Calu3 (cell line): ENCODE measurements around the gene ARHGAP24. TPM values are rescaled to one million over a fixed set of nuclear protein-coding genes. Genes with fewer than 3 reads are reported as not detected.

ENCODE experiments used
- BruUV-seq: library from RNA; stranded (reverse); fragments of 400-500 nt; replicated peaks from 2 replicates; lab custom pipeline; 2021; lab: Mats Ljungman, UMichigan
- CTCF ChIA-PET: fragments of 300-600 bp; sonication (Branson Sonifier 250); formaldehyde crosslinking; loops from one replicate; lab custom pipeline; 2022; ENCODE audit warnings: antibody characterized with exemption; lab: Charles Lee
- DNase-seq: peaks from one replicate; pipeline ENCODE4 v3.0.0; 2022
- H3K27ac Mint-ChIP-seq: one replicate; pipeline ENCODE4 v1.8.0; 2022; ENCODE audit warnings: mixed read lengths; ENCODE audit not compliant: unreplicated experiment
- H3K27me3 Mint-ChIP-seq: one replicate; pipeline ENCODE4 v1.8.0; 2022; ENCODE audit warnings: mixed read lengths; ENCODE audit not compliant: unreplicated experiment
- H3K36me3 Mint-ChIP-seq: one replicate; pipeline ENCODE4 v1.8.0; 2022; ENCODE audit warnings: mild to moderate bottlenecking, moderate library complexity, mixed read lengths; ENCODE audit not compliant: insufficient read depth, unreplicated experiment
- H3K4me1 Mint-ChIP-seq: one replicate; pipeline ENCODE4 v1.8.0; 2022; ENCODE audit warnings: mild to moderate bottlenecking, low read depth, mixed read lengths; ENCODE audit not compliant: unreplicated experiment
- H3K4me3 Mint-ChIP-seq: one replicate; pipeline ENCODE4 v1.8.0; 2022; ENCODE audit warnings: mild to moderate bottlenecking, low read depth, moderate library complexity, mixed read lengths; ENCODE audit not compliant: unreplicated experiment
- H3K9me3 Mint-ChIP-seq: one replicate; pipeline ENCODE4 v1.8.0; 2022; ENCODE audit warnings: low read depth, mixed read lengths; ENCODE audit not compliant: unreplicated experiment
- intact Hi-C: fragments of 100-400 bp; cut with micrococcal nuclease; formaldehyde crosslinking; loops from one replicate; pipeline ENCODE4 v1.10.0; 2022; ENCODE audit not compliant: unreplicated experiment
- total RNA-seq: library from RNA; stranded (reverse); gene quantifications from 2 replicates; pipeline ENCODE4 v1.2.3, GENCODE V29; 2022
- TF ChIP-seq, protein P1 (sequence below): fragments of 200-600 bp; IDR thresholded peaks from one replicate; pipeline ENCODE4 v1.8.0; 2022; ENCODE audit warnings: antibody characterized with exemption; ENCODE audit not compliant: unreplicated experiment

ARHGAP24 gene
- total RNA-seq, 1 experiment from 2014 or later, result 10.2 TPM

GRCh38 chr4:86026720-86027119 is 551.8 kb downstream of the ARHGAP24 start:
- no peaks in the 10 kb centered on the region for H3K9me3 Mint-ChIP-seq
- no peaks in the 10 kb centered on the region for H3K4me1 Mint-ChIP-seq
- BruUV-seq, result no TSS peak
- TF ChIP-seq, protein P1, sequence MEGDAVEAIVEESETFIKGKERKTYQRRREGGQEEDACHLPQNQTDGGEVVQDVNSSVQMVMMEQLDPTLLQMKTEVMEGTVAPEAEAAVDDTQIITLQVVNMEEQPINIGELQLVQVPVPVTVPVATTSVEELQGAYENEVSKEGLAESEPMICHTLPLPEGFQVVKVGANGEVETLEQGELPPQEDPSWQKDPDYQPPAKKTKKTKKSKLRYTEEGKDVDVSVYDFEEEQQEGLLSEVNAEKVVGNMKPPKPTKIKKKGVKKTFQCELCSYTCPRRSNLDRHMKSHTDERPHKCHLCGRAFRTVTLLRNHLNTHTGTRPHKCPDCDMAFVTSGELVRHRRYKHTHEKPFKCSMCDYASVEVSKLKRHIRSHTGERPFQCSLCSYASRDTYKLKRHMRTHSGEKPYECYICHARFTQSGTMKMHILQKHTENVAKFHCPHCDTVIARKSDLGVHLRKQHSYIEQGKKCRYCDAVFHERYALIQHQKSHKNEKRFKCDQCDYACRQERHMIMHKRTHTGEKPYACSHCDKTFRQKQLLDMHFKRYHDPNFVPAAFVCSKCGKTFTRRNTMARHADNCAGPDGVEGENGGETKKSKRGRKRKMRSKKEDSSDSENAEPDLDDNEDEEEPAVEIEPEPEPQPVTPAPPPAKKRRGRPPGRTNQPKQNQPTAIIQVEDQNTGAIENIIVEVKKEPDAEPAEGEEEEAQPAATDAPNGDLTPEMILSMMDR, result no peak
- H3K4me3 Mint-ChIP-seq, result no peak overlapping the region
- no peak overlapping the region for H3K27ac Mint-ChIP-seq
- DNase-seq, result no peak
- CTCF ChIA-PET, result no interaction called here
- no peaks in the 10 kb centered on the region for H3K36me3 Mint-ChIP-seq
- intact Hi-C loops, result no loop called here
- no peaks in the 10 kb centered on the region for H3K27me3 Mint-ChIP-seq

DNA sequence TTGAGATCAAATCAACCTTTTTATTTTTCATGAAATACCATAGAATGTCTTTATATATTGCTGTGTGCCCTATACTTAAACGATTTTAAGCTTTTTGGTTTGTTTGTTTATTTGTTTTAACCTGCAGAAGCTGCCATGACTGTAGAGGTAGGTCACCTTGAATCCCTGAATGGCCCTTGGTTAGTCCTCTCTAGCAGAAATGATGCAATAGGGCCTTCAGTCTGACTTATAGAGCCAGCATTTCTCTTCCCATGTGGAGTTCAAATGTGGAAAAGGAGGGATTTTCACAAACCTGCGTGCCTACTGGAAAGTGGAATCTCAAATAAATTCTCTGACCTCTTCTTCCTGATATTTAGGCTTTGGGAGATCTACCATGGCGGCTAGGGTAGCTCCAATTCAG is 557.0 kb downstream of the ARHGAP24 start:
- Mint-ChIP-seq H3K4me3 (no peak overlapping the region), H3K27me3 (no peaks in the 10 kb centered on the region), H3K9me3 (no peaks in the 10 kb centered on the region), H3K4me1 (no peaks in the 10 kb centered on the region), H3K36me3 (no peaks in the 10 kb centered on the region), H3K27ac (no peak overlapping the region)
- no peak for DNase-seq
- intact Hi-C loops, result no loop called here
- BruUV-seq, result no TSS peak
- TF ChIP-seq, protein P1, result no peak
- CTCF ChIA-PET, result interaction anchor here (0.6 kb wide), 1 partner anchor 218 kb away, joined by 3 read pairs; no protein-coding TSS in a partner anchor

GRCh38 chr4:86032476-86033022 is 557.6 kb downstream of the ARHGAP24 start:
- Mint-ChIP-seq H3K4me1 (no peaks in the 10 kb centered on the region), H3K36me3 (no peaks in the 10 kb centered on the region), H3K27me3 (no peaks in the 10 kb centered on the region), H3K27ac (no peak overlapping the region), H3K9me3 (no peaks in the 10 kb centered on the region), H3K4me3 (no peak overlapping the region)
- CTCF ChIA-PET, result no interaction called here
- TF ChIP-seq, protein P1, result no peak
- DNase-seq, result no peak
- no TSS peak for BruUV-seq
- intact Hi-C loops, result no loop called here

DNA sequence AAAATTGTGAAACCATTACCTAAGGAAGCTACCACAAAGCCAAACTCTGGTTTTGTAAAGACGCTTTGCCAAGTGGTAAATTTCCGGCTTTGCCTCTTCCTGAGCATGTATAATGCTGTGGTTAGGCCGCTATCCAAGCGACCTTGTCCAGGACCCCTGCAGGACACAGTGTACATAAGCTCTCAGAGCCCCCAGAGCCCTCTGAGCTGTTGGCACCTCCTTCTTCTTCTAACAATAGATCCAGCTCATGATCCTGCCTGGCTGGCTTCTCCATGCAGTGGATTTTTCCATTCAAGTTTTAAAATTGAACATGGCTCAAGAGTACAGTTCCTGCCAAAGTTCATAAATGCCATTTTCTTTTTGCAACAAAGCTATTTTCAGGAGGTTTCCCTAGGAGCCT is 558.2 kb downstream of the ARHGAP24 start:
- no peak overlapping the region for H3K4me3 Mint-ChIP-seq
- CTCF ChIA-PET, result no interaction called here
- TF ChIP-seq, protein P1, result no peak
- no peak for DNase-seq
- no peaks in the 10 kb centered on the region for H3K4me1 Mint-ChIP-seq
- no peaks in the 10 kb centered on the region for H3K36me3 Mint-ChIP-seq
- no peak overlapping the region for H3K27ac Mint-ChIP-seq
- no peaks in the 10 kb centered on the region for H3K9me3 Mint-ChIP-seq
- intact Hi-C loops, result no loop called here
- BruUV-seq, result no TSS peak
- no peaks in the 10 kb centered on the region for H3K27me3 Mint-ChIP-seq
